Epithelial cell of esophagus (primary cell): Measurements from ENCODE around the gene HRH1.
A peak's percentile ranks its signal among the peaks of the same experiment; 100 is the strongest.

ENCODE experiments used
- DNase-seq: peaks from one replicate; pipeline ENCODE4 v3.0.0; 2010; ENCODE audit warnings: low read depth
- H3K4me3 ChIP-seq: 2 replicates; pipeline ENCODE4 v1.5.1; 2011; ENCODE audit warnings: mild to moderate bottlenecking, low read length, control low read depth
- TF ChIP-seq, protein P1 (sequence below): IDR thresholded peaks from 2 replicates; pipeline ENCODE4 v1.5.1; 2011; ENCODE audit warnings: low read depth, mild to moderate bottlenecking, low read length, control low read depth, inconsistent platforms; ENCODE audit not compliant: insufficient read depth; ENCODE audit errors: missing control alignments

Gene HRH1

DNA sequence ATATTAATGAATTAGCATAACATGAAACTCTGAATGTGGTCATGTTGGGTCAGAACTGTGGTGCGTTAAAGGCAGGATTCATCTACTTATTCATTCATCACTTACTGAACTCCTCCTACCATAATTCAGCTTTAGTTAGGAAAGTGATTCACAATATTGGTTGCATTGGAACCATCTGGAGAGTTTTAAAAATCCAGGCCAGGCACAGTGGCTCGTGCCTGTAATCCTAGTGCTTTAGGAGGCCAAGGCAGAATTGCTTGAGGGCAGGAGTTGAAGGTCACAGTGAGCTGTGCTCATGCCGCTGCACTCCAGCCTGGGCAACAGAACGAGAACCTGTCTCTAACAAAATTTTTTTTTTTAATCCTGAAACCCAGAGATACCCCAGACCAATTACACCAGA is 73.7 kb downstream of the HRH1 start:
- TF ChIP-seq, protein P1, sequence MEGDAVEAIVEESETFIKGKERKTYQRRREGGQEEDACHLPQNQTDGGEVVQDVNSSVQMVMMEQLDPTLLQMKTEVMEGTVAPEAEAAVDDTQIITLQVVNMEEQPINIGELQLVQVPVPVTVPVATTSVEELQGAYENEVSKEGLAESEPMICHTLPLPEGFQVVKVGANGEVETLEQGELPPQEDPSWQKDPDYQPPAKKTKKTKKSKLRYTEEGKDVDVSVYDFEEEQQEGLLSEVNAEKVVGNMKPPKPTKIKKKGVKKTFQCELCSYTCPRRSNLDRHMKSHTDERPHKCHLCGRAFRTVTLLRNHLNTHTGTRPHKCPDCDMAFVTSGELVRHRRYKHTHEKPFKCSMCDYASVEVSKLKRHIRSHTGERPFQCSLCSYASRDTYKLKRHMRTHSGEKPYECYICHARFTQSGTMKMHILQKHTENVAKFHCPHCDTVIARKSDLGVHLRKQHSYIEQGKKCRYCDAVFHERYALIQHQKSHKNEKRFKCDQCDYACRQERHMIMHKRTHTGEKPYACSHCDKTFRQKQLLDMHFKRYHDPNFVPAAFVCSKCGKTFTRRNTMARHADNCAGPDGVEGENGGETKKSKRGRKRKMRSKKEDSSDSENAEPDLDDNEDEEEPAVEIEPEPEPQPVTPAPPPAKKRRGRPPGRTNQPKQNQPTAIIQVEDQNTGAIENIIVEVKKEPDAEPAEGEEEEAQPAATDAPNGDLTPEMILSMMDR, result no peak
- no peak overlapping the region for H3K4me3 ChIP-seq
- DNase-seq, result no peak

DNA sequence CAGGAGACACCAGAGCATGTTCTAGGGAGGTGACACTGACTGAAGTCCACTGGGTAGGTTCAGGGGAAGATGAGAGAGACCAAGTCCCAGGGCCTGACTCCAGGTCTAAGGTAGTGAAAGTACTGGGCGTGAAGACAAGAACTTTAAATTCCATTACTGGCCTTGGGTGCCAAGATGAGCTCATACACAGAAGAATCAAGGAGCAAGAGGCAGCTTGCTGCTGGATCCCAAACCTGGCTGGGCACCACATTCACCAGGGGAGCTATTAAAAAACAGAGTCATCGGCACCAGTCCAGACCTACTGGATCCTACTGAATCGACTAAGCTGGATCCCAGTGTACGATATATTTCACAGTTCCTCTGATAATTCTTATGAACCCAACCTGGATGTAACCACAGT is 75.8 kb downstream of the HRH1 start:
- TF ChIP-seq, protein P1, result no peak
- peak; percentile 75 for DNase-seq
- no peak overlapping the region for H3K4me3 ChIP-seq

DNA sequence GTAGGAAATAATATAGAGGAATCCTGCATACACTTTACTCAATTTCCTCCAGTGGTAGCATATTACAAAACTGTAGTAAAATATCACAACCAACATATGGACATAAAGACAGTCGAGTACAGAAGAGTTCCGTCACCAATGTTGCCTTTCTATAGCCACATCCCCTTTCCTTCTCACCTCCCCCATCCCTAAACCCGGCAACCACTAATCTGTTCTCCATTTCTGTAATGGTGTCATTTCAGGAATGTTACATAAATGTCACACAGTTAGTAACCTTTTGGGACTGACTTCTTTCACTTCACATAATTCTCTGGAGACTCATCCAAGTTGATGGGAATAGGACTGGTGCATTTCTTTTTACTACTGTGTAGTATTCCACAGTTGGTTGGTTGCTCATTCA is 76.5 kb downstream of the HRH1 start:
- TF ChIP-seq, protein P1, result no peak
- DNase-seq, result no peak
- H3K4me3 ChIP-seq, result no peak overlapping the region

DNA sequence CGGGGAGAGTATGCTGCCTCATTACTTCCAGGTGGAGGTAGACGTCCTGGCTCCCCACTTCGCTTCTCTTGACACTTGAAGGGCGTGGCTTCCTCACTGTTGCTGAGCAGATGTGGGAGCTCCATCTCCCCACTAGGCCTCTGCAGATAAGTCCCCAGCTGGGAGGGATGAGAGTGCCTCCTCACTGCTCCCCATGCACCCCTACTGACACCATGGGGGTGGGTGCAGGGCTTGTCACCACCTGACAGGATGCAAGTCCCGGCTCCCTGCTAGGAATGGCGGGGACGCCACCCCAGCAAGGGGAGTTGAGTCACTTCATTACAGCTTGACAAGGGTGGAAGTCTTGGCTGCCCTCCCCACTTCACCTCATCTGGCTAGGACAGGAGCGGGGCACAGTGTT is 81.1 kb downstream of the HRH1 start:
- DNase-seq, result no peak
- TF ChIP-seq, protein P1, result no peak

DNA sequence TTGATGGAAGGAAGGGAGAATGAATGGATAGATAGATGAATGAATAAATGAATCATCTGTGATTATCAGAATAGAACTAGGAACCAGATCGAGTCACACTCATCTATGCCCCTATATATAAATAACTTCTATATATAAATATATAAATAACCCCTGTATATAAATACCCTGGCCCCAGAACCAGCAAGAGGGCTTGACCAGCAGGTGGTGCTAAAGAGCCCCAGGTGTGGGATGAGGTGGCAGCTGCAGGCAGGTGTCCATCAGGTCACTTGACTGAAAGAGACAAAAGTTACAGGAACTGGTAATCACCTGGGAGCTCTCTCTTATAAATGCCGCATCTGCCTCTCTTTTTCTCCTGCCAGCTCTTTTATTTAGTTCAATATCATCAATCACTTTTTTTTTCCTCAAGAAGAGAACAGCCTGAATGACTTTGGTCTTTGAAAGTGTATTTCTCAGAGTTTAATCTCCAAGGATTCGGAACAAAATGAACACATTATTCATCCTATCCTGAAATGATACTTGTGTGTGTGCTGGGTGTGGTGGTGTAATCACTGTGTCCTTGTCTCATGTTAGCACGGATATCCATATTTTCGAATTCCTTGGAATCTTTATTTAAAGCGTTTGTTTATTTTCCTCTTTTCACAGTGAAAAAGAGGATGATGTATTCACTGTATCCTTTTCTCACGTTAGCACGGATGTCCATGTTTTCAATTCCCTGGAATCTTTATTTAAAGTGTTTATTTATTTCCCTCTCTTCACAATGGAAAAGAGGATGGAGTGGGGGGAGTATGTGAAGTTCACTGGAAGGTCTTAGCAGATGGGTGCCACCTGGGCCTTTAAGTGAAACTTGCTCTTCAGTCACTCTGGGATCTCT is 82.5 kb downstream of the HRH1 start:
- TF ChIP-seq, protein P1, result peak; percentile 93
- H3K4me3 ChIP-seq, result no peak overlapping the region
- peak; percentile 83 for DNase-seq

More for the DNA sequence above, 81.1 kb downstream of the HRH1 start:
- no peak overlapping the region for H3K4me3 ChIP-seq

DNA sequence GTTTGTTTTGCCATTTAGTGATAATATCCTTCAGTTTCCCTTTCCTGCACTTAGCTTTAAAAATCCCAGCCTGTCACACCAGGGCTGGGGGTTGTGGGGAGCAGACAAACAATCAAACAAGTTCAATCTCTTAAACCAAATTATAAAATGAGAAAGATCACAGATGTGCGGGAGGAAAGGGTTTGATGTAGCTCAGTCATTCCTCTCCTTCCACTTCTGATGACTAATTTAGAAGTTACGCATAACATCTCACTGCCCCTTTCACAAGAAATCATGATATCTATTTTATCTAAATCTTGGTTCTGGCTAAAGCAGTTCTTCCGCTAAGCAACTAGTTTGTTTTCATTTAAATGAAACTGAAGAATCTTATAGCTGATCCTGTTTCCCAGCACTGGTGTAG is 83.8 kb downstream of the HRH1 start:
- peak; percentile 80 for DNase-seq
- TF ChIP-seq, protein P1, result no peak
- no peak overlapping the region for H3K4me3 ChIP-seq

DNA sequence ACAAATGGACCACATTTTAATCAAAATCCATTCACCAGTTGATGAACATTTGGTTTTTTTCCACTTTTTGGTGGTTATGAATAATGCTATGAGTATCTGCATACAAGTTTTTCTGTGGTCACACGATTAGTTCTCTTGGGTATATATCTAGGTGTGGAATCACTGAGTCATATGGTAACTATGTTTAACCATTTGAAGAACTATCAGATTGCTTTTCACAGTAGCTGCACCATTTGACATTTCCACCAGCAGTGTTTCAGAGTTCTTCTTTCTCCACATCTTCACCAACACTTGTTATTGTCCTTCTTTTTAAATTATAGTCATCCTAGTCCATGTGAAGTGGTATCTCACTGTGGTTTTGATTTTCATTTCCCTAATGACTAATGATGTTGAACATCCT is 84.6 kb downstream of the HRH1 start:
- no peak overlapping the region for H3K4me3 ChIP-seq
- TF ChIP-seq, protein P1, result no peak

More for the DNA sequence above, 84.6 kb downstream of the HRH1 start:
- DNase-seq, result peak; percentile 84
